Measurements from ENCODE around the gene HPCAL1.
A peak's percentile ranks its signal among the peaks of the same experiment; 100 is the strongest.

HPCAL1 gene

GRCh38 chr2:10406016-10406415, 103.3 kb downstream of the HPCAL1 start:
- in situ Hi-C loops (cut with HindIII; ENCODE audit: low sequenced_read_pairs), result no loop called here
- no peak for DNase-seq (ENCODE audit: low read depth)
- no peak overlapping the region for H3K4me3 ChIP-seq (ENCODE audit: low read depth, low read length)
- TF ChIP-seq, protein P1, sequence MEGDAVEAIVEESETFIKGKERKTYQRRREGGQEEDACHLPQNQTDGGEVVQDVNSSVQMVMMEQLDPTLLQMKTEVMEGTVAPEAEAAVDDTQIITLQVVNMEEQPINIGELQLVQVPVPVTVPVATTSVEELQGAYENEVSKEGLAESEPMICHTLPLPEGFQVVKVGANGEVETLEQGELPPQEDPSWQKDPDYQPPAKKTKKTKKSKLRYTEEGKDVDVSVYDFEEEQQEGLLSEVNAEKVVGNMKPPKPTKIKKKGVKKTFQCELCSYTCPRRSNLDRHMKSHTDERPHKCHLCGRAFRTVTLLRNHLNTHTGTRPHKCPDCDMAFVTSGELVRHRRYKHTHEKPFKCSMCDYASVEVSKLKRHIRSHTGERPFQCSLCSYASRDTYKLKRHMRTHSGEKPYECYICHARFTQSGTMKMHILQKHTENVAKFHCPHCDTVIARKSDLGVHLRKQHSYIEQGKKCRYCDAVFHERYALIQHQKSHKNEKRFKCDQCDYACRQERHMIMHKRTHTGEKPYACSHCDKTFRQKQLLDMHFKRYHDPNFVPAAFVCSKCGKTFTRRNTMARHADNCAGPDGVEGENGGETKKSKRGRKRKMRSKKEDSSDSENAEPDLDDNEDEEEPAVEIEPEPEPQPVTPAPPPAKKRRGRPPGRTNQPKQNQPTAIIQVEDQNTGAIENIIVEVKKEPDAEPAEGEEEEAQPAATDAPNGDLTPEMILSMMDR (IDR thresholded peaks at IDR 0.05; ENCODE audit: low read depth, low read length, missing control alignments), result no peak

DNA sequence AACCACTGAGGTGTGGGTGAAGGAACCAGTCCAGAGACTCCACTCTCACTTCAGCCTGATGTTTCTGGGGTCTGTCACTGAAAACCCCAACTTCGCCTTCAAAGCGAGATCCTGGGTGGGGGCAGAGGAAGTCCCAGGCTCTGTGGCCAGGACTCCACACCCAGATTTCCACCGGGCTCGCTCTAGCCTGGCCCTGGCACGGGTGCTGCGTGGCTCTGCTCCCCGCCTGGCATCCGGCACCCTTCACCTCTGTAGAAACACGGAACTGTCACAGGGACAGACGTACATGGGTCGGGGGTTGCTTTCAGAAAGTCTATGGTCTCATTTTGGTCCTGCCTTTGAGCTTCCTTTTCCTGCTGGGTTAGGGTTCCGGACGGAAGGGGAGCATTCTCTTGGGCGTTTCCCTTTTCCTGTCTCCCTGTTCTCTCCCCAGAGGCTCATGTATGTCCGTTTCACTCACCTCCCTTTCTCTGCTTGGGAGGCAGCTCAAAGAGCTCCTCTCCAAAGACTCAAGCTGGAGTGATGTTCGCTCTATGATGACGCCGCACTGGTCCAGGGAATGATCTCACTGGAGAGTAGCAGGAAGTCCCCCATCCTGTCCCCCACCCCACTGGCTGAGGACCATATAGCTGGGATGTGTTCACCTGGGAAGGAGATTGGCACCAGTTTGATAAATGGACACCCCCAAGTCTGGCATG, 103.9 kb downstream of the HPCAL1 start:
- TF ChIP-seq, protein P1 (IDR thresholded peaks at IDR 0.05; ENCODE audit: low read depth, low read length, missing control alignments), result no peak
- in situ Hi-C loops (cut with HindIII; ENCODE audit: low sequenced_read_pairs), result no loop called here
- H3K4me3 ChIP-seq (ENCODE audit: low read depth, low read length), result no peak overlapping the region
- DNase-seq (ENCODE audit: low read depth), result no peak

DNA sequence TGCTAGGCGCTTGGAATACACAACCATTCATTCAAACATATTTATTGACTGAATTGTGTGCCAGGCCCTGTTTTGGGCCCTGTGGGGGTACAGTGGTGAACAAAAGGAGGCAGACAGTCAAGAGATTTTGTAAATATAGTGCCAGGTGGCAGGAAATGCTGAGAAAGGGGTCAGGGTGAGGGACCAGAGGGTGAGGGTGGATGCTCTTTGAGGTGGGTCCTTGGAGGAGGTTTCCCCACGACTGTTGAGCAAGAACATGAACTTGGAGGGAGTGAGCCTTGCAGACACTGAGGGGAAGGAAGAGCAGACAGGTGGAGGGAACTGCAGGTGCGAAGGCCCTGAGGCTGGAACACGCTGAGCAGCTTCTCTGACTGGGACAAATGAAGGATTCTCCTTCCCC, 104.7 kb downstream of the HPCAL1 start:
- in situ Hi-C loops (cut with HindIII; ENCODE audit: low sequenced_read_pairs), result no loop called here

DNA sequence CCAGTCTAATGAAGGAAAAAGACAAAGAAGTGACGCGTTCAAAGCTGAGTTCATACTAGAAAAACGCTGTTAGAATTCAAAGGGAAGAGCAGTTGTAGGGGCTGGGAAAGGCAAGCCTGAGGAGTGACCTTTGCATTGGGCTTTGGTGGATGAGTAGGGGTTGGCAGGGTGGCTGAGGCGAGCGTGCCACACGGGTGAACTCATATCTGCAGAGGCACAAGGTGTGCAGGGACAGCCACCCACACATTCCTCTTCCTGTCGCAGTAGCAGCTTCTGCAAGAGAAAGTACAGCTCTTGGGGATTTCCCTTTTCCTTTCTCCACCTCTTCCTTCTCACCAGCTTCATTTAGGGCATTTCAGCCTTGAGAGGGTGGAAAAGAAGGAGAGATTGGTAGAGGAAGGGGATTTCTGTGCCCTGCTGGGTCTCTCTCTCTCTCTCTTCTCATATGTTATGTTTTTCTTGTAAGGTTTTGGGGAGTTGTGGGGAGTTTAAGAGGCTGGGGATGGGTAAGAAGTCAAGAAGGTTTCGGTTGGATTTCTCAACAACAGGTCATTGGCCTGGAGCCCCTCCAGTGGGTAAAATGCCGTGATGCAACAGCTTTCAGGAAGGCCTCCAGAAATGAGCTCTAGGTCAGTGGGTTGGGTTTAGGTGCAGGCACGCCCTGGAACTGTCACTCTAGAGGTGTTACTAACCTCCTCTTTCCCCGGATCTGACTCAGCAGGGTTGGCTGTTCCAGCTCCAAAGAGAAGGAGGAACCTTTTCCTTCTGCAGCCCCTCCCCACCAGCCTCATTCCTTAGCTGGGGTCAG, 105.3 kb downstream of the HPCAL1 start:
- in situ Hi-C loops (cut with HindIII; ENCODE audit: low sequenced_read_pairs), result no loop called here
- DNase-seq (ENCODE audit: low read depth), result no peak
- H3K4me3 ChIP-seq (ENCODE audit: low read depth, low read length), result no peak overlapping the region
- TF ChIP-seq, protein P1 (IDR thresholded peaks at IDR 0.05; ENCODE audit: low read depth, low read length, missing control alignments), result no peak

More for the DNA sequence above, 104.7 kb downstream of the HPCAL1 start:
- TF ChIP-seq, protein P1 (IDR thresholded peaks at IDR 0.05; ENCODE audit: low read depth, low read length, missing control alignments), result no peak
- no peak overlapping the region for H3K4me3 ChIP-seq (ENCODE audit: low read depth, low read length)
- DNase-seq (ENCODE audit: low read depth), result no peak

DNA sequence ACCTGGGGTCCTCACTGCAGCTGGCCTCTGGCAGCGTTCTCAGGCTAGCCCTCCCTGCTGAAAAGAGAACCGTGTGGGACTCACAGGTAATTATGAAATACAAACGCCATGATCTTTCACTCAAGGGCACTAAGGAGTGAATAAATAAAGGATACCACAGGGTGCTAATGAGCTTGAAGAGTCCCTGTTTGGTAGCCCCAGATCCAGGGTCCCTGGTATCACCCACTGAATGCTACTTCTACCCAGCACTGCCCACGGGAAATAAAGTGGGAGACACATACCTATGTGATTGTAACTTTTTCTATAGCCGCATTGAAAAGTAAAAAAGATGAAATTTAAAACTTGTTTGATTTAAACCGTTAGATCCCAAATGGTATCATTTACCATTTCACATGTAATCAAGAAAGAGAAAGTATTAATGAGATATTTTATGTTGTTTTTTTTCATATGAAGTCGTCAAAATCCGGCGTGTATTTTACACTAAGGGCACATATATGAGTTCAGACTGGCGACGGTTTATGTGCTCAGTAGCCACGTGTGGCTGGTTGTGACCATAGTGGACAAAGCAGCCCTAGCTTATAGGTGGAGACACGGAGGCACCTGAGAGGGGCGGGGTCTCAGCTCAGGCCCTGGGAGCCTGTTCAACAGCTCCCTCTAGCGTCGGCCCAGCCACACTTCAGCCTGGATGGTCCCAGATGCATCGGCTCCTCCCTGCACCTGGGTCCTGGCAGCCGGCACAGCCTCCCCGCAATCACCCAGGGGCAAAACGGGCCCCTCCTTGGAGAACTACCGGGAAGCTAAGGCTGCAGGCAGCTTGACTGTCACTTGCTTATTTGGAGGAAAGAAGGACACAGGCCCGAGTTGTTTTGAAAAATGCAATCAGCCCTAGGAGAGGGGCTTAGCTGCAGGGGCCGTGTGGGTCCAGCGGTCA, 106.2 kb downstream of the HPCAL1 start:
- no peak overlapping the region for H3K4me3 ChIP-seq (ENCODE audit: low read depth, low read length)
- in situ Hi-C loops (cut with HindIII; ENCODE audit: low sequenced_read_pairs), result no loop called here
- DNase-seq (ENCODE audit: low read depth), result no peak
- TF ChIP-seq, protein P1 (IDR thresholded peaks at IDR 0.05; ENCODE audit: low read depth, low read length, missing control alignments), result peak; percentile 96

Data from astrocyte of the cerebellum (primary cell).